Stimulated activated CD4-positive, alpha-beta T cell treated with anti-CD3 and anti-CD28 coated beads, Interleukin-2, amount 100 ng/mL, for 4 hours (primary cell): ENCODE results near the gene EPS8L1.
A peak's percentile ranks its signal among the peaks of the same experiment; 100 is the strongest.

Source experiments
- DNase-seq: peaks from one replicate; pipeline ENCODE4 v3.0.0-alpha.2; 2020; ENCODE audit warnings: low read depth

EPS8L1 gene

GRCh38 chr19:55115446-55116065 lies 39.9 kb downstream of the EPS8L1 start:
- no peak for DNase-seq

- no peak for DNase-seq
Observed at GRCh38 chr19:55116232-55116858, 40.7 kb downstream of the EPS8L1 start.

DNA sequence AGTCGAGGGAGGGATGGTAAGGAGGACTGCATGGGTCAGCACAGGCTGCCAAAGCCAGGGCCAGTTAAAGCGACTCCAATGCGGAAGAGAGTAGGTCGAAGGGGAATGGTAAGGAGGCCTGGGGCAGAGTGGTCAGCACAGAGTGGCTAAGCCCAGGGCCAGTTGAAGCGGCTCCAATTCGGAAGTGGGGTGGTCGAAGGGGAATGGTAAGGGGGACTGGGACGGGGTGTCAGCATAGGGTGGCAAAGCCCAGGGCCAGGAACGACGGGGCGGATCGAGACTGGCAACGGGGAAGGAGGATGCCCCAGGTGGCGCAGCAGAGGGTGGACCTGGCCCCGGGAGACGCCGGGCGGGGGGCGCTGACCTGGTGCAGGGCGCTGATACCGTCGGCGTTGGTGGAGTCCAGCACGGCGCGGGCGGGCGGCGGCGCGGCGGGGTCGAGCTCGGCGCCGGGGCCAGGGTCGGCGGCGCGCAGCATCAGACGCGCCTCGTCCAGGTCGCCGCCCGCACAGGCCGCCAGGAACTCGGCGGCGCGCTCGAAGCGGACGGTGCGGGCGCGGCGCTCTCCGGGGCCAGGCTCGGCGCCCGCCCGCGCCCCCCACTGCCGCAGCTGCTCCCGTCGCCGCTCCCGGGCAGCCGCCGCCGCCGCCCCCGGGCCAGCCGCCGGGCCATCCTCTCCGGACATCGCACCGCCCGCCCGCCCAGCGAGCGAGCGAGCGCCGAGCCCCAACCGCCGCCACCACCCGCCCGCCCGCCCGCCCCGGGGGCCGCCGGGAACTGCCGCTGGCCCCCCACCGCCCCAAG lies 41.4 kb downstream of the EPS8L1 start, which contains the start of gene PPP1R12C:
Gene PPP1R12C, minus strand, starts transcription at position 779 of the 804 bp plus-strand sequence. Its CDS starts 94 bp downstream, at position 685.
- no peak for DNase-seq

DNA sequence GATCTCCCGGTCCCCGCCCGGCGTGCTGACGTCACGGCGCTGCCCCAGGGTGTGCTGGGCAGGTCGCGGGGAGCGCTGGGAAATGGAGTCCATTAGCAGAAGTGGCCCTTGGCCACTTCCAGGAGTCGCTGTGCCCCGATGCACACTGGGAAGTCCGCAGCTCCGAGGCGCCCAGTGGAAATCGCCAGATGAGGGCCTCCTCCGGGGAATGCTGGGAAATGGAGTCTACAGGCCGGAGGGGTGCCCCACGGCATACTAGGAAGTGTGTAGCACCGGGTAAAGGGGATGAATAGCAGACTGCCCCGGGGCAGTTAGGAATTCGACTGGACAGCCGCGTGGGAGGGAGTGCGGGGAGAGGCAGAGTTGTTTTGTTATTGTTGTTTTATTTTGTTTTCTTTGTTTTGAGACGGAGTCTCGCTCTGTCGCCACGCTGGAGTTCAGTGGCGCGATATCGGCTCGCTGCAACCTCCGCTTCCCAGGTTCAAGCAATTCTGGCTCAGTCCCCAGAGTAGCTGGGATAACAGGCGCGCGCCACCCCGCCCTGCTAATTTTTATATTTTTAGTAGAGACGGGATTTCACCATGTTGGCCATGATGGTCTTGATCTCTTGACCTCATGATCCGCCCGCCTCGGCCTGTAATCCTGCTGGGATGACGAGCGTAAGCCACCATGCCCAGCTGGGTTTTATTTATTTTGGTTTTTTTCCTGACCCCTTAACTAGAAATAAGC lies 42.2 kb downstream of the EPS8L1 start:
- DNase-seq = peak; percentile 97

DNA sequence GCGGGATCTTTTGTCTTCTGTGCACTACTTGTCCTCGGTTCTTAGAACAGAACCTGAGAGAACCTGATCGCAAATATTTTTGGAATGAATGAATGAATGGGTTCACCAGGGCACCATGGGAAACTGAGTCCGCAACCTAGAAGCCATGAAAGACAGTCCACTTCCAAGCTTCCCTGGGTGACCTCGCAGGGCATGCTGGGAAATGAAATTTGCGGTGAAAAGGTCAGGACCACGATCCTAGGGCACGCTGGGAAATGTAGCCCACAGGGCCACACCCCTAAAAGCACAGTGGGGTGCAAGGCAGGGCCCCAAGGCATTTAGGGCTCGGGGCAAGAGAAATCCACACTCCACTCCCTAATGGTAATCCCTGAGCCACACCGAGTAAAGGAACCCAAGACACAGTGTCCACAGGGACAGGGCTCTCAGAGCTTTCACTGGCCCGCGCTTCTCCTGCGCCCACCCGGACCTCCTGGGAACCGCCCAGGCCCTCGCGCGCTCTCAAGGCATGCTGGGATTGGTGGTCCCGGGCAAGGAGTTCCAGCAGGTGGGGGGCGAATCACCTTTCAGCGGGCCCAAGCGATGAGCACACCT lies 42.8 kb downstream of the EPS8L1 start:
- DNase-seq = no peak

GRCh38 chr19:55119053-55119452 lies 43.4 kb downstream of the EPS8L1 start:
- no peak for DNase-seq

DNA sequence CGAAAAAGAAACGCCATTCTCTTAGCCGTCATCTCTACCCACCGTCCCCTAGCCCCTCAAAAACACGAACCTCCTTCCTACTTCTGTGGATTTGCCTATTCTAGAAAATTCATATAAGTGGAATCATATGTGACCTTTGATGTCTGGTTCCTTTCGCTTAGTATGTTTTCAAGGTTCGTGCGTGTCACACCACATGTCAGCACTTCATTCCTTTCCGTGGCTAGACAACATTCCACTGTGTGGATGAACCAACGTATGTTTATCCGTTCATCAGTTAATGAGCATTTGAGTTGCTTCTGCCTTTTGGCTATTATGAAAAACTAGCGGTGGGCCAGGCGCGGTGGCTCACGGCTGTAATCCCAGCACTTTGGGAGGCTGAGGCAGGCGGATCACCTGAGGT lies 55.8 kb downstream of the EPS8L1 start:
- DNase-seq = no peak

GRCh38 chr19:55132453-55133129 lies 56.9 kb downstream of the EPS8L1 start:
- DNase-seq = no peak

DNA sequence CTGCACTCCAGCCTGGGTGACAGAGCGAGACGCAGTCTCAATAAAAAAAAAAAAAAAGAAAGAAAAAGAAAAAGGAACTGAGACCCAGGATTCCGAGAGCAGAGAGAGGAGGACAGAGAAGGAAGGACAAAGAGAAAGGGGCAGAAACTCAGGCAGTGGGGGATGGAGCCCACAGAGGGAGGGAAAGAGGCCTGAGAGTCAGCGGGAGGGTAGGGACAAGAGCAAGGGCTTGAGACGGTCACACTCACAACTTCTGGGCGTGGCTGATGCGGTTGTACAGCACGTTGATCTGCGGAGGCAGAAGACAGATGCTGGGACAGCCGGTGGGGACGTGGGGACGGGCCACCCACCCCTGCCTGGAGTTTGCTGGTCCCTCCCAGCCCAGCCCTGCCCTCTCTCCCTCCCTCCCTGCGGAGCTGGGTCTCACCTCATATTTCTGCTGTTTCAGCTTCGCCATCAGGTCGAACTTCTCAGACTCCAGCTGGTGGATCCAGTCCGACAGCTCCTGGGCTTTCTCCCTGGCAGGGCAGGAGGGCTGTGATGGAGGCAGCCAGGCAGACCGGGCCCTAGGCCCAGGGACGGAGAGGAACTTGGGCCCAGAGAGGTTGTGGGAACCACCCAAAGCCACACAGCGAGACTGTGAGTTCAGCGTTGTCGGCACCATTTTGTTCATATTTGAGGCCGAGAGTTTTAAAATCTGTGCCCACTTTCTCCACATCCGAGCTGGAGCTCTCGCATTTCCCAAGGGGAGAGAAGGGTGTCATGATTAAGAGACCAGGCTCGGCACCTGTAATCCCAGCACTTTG lies 58.2 kb downstream of the EPS8L1 start:
- no peak for DNase-seq

DNA sequence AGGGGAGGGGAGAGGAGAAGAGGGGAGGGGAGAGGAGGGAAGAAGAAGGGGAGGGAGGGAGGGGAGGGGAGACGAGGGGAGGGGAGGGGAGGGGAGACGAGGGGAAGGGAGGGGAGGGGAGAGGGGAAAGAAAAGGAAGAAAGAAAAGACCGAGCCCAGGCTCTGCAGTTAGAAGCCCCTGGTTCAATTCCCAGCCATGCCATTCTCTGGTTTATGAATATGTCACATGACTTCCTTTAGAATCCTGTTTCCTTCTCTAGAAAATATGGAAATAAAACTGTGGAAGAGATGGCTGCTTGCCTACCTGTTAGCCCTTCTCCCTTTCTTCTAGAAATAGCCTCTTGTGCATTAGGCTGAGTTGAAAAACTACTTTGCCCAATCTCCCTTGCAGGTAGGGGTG lies 59.1 kb downstream of the EPS8L1 start:
- no peak for DNase-seq

- no peak for DNase-seq
Observed at GRCh38 chr19:55136399-55137102, 60.9 kb downstream of the EPS8L1 start.
